ENCODE data around the gene NAP1L1.
"Not testable (repeated sequence)": the region's sequence is repeated elsewhere in the genome, so short reads cannot be mapped to it uniquely, and the experiment has no call there.

The NAP1L1 gene

GRCh38 chr12:75994069-75994740 is 90.3 kb downstream of the NAP1L1 start:
- H3K9me3 ChIP-seq (ENCODE audit: severe bottlenecking): peaks cover 2% of the 10 kb centered on the region
- H3K36me3 ChIP-seq: no peaks in the 10 kb centered on the region
- H3K27ac ChIP-seq: no peak overlapping the region
- H3K4me3 ChIP-seq (ENCODE audit: low read depth, low read length): no peak overlapping the region
- no peak for TF ChIP-seq CTCF (IDR thresholded peaks at IDR 0.05; ENCODE audit: low read depth, low read length)
- H3K27me3 ChIP-seq (ENCODE audit: insufficient read depth, low read depth, severe bottlenecking): no peaks in the 10 kb centered on the region
- no peak for DNase-seq

- H3K27ac ChIP-seq: no peak overlapping the region
- DNase-seq: no peak
- H3K9me3 ChIP-seq (ENCODE audit: severe bottlenecking): peaks cover 5% of the 10 kb centered on the region
- H3K36me3 ChIP-seq: no peaks in the 10 kb centered on the region
- H3K4me3 ChIP-seq (ENCODE audit: low read depth, low read length): no peak overlapping the region
- TF ChIP-seq CTCF (IDR thresholded peaks at IDR 0.05; ENCODE audit: low read depth, low read length): no peak
- no peaks in the 10 kb centered on the region for H3K27me3 ChIP-seq (ENCODE audit: insufficient read depth, low read depth, severe bottlenecking)
Measured at GRCh38 chr12:75991753-75992152, 92.7 kb downstream of the NAP1L1 start.

- no peak for DNase-seq
- TF ChIP-seq CTCF (IDR thresholded peaks at IDR 0.05; ENCODE audit: low read depth, low read length): no peak
- H3K9me3 ChIP-seq (ENCODE audit: severe bottlenecking): peaks cover 5% of the 10 kb centered on the region
Measured at GRCh38 chr12:75990189-75990912, 94.1 kb downstream of the NAP1L1 start.

GRCh38 chr12:75987709-75988108 is 96.8 kb downstream of the NAP1L1 start:
- DNase-seq; H3K27ac ChIP-seq; H3K36me3 ChIP-seq; H3K9me3 ChIP-seq (ENCODE audit: severe bottlenecking); H3K4me3 ChIP-seq (ENCODE audit: low read depth, low read length); H3K27me3 ChIP-seq (ENCODE audit: insufficient read depth, low read depth, severe bottlenecking): not testable (repeated sequence)

More at GRCh38 chr12:75990189-75990912, 94.1 kb downstream of the NAP1L1 start:
- H3K27me3 ChIP-seq (ENCODE audit: insufficient read depth, low read depth, severe bottlenecking): no peaks in the 10 kb centered on the region
- no peak overlapping the region for H3K4me3 ChIP-seq (ENCODE audit: low read depth, low read length)
- H3K36me3 ChIP-seq: no peaks in the 10 kb centered on the region
- no peak overlapping the region for H3K27ac ChIP-seq
